Caco-2 (cell line): ENCODE data around the gene SLC6A2. TPM values are rescaled to one million over a fixed set of nuclear protein-coding genes. Genes with fewer than 3 reads are reported as not detected.

Experiments
- BruUV-seq: library from RNA; stranded (reverse); fragments of 400-500 nt; replicated peaks from 2 replicates; lab custom pipeline; 2021; lab: Mats Ljungman, UMichigan
- CTCF ChIA-PET: fragments of 300-600 bp; sonication (Branson Sonifier 250); formaldehyde crosslinking; loops from one replicate; lab custom pipeline; 2022; ENCODE audit warnings: antibody characterized with exemption; lab: Charles Lee
- POLR2A ChIA-PET: fragments of 300-600 bp; sonication (Branson Sonifier 250); formaldehyde crosslinking; loops from one replicate; lab custom pipeline; 2022; ENCODE audit warnings: antibody characterized with exemption; lab: Charles Lee
- DNase-seq, 2 experiments: peaks; one replicate each; pipeline versions ENCODE4 v3.0.0 to v3.0.0-alpha.2; 2020 to 2022
- H3K27me3 ChIP-seq: replicated peaks from 2 replicates; pipeline ENCODE4 v1.6.0; 2011; ENCODE audit warnings: low read length; ENCODE audit not compliant: control insufficient read depth, insufficient read depth
- H3K36me3 ChIP-seq: 2 replicates; pipeline ENCODE4 v1.5.1; 2011; ENCODE audit warnings: low read length; ENCODE audit not compliant: control insufficient read depth, insufficient read depth
- H3K4me1 ChIP-seq: fragments of 250-450 bp; sonication (Bioruptor Pico); 2 replicates; pipeline ENCODE4 v1.5.1; 2020; ENCODE audit warnings: mild to moderate bottlenecking
- H3K4me3 ChIP-seq: 2 replicates; pipeline ENCODE4 v1.5.1; 2011; ENCODE audit warnings: low read depth, mild to moderate bottlenecking, control low read depth, low read length
- H3K9me3 ChIP-seq: fragments of 250-450 bp; sonication (Bioruptor Pico); 2 replicates; pipeline ENCODE4 v1.5.1; 2020; ENCODE audit warnings: mild to moderate bottlenecking, moderate library complexity
- H3K27ac Mint-ChIP-seq: one replicate; pipeline ENCODE4 v1.8.0; 2022; ENCODE audit warnings: mixed read lengths; ENCODE audit not compliant: unreplicated experiment
- H3K27me3 Mint-ChIP-seq: one replicate; pipeline ENCODE4 v1.8.0; 2022; ENCODE audit warnings: mixed read lengths; ENCODE audit not compliant: insufficient read depth, unreplicated experiment
- H3K36me3 Mint-ChIP-seq: one replicate; pipeline ENCODE4 v1.8.0; 2022; ENCODE audit warnings: mild to moderate bottlenecking, mixed read lengths; ENCODE audit not compliant: insufficient read depth, unreplicated experiment
- H3K4me1 Mint-ChIP-seq: one replicate; pipeline ENCODE4 v1.8.0; 2022; ENCODE audit warnings: low read depth, mixed read lengths; ENCODE audit not compliant: unreplicated experiment
- H3K4me3 Mint-ChIP-seq: one replicate; pipeline ENCODE4 v1.8.0; 2022; ENCODE audit warnings: mild to moderate bottlenecking, moderate library complexity, mixed read lengths; ENCODE audit not compliant: unreplicated experiment
- H3K9me3 Mint-ChIP-seq: one replicate; pipeline ENCODE4 v1.8.0; 2022; ENCODE audit warnings: mixed read lengths; ENCODE audit not compliant: unreplicated experiment
- intact Hi-C: fragments of 100-400 bp; cut with micrococcal nuclease; formaldehyde crosslinking; loops from one replicate; pipeline ENCODE4 v1.10.0; 2022; ENCODE audit not compliant: unreplicated experiment
- total RNA-seq: library from RNA; stranded (reverse); gene quantifications from 2 replicates; pipeline ENCODE4 v1.2.3, GENCODE V29; 2022
- TF ChIP-seq, protein P1 (sequence below), 2 experiments: fragments of 200-600 bp in 1 of 2; IDR thresholded peaks; 1 replicate in 1 of 2; 2 replicates in 1 of 2; pipeline versions ENCODE4 v1.5.1 to v1.8.0; 2011 to 2022; ENCODE audit warnings: antibody characterized with exemption in 1 of 2, control low read depth in 1 of 2, inconsistent platforms in 1 of 2, low read depth in 1 of 2, low read length in 1 of 2, mild to moderate bottlenecking in 1 of 2, moderate library complexity in 1 of 2; ENCODE audit not compliant: insufficient read depth in 1 of 2, severe bottlenecking in 1 of 2, unreplicated experiment in 1 of 2

The SLC6A2 gene
- total RNA-seq, 1 experiment from 2014 or later = not detected

- Histone ChIP-seq H3K4me3 (no peak overlapping the region), H3K27me3 (no peaks in the 10 kb centered on the region), H3K4me1 (no peaks in the 10 kb centered on the region), H3K9me3 (no peaks in the 10 kb centered on the region), H3K36me3 (no peaks in the 10 kb centered on the region)
- H3K27me3 Mint-ChIP-seq = peaks cover 5% of the 10 kb centered on the region
- intact Hi-C loops = no loop called here
- TF ChIP-seq, protein P1, sequence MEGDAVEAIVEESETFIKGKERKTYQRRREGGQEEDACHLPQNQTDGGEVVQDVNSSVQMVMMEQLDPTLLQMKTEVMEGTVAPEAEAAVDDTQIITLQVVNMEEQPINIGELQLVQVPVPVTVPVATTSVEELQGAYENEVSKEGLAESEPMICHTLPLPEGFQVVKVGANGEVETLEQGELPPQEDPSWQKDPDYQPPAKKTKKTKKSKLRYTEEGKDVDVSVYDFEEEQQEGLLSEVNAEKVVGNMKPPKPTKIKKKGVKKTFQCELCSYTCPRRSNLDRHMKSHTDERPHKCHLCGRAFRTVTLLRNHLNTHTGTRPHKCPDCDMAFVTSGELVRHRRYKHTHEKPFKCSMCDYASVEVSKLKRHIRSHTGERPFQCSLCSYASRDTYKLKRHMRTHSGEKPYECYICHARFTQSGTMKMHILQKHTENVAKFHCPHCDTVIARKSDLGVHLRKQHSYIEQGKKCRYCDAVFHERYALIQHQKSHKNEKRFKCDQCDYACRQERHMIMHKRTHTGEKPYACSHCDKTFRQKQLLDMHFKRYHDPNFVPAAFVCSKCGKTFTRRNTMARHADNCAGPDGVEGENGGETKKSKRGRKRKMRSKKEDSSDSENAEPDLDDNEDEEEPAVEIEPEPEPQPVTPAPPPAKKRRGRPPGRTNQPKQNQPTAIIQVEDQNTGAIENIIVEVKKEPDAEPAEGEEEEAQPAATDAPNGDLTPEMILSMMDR (IDR thresholded peaks at IDR 0.05; ENCODE audit: insufficient read depth in 1 of 2, low read depth in 1 of 2, low read length in 1 of 2, severe bottlenecking in 1 of 2, unreplicated experiment in 1 of 2) = no peak
- no peaks in the 10 kb centered on the region for H3K4me1 Mint-ChIP-seq
- H3K9me3 Mint-ChIP-seq = no peaks in the 10 kb centered on the region
- no TSS peak for BruUV-seq
- ChIA-PET CTCF (no interaction called here), POLR2A (no interaction called here)
- no peak overlapping the region for H3K4me3 Mint-ChIP-seq
- no peak for DNase-seq
- no peak overlapping the region for H3K27ac Mint-ChIP-seq
- H3K36me3 Mint-ChIP-seq = no peaks in the 10 kb centered on the region
Measured at GRCh38 chr16:55656691-55657092, 904 bp downstream of the SLC6A2 start.

DNA sequence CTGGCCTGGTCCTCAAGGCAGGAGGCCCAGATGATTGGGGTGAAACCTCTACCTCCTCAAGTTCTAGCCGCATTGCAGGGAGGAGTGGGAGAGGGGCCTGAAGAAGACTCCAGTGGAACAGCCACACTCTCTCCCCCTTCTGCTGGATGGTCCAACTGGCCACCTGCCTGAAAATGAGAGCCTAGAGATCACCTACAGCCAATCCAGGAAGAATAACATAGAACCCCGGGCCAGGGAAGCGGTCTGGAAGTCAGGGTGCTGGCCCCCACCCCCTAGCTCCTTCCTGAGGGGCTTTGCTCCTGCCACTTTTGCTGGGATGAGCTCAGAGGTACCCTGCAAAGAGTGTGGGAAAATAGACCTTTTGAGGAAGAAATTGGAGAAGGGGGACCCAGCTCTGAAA is 1.8 kb downstream of the SLC6A2 start:
- TF ChIP-seq, protein P1 (IDR thresholded peaks at IDR 0.05; ENCODE audit: insufficient read depth in 1 of 2, low read depth in 1 of 2, low read length in 1 of 2, severe bottlenecking in 1 of 2, unreplicated experiment in 1 of 2) = no peak
- H3K27me3 Mint-ChIP-seq = no peaks in the 10 kb centered on the region
- H3K36me3 Mint-ChIP-seq = no peaks in the 10 kb centered on the region
- no peak overlapping the region for H3K27ac Mint-ChIP-seq
- no peak overlapping the region for H3K4me3 Mint-ChIP-seq
- no peaks in the 10 kb centered on the region for H3K27me3 ChIP-seq
- DNase-seq = no peak
- H3K4me1 ChIP-seq = no peaks in the 10 kb centered on the region; the same call in 1 of the 2 replicates
- no peak overlapping the region for H3K4me3 ChIP-seq
- CTCF ChIA-PET = interaction anchor here (1.0 kb wide), 1 partner anchor 14 kb away, joined by 3 read pairs; no protein-coding TSS in a partner anchor
- H3K9me3 Mint-ChIP-seq = no peaks in the 10 kb centered on the region
- H3K36me3 ChIP-seq = no peaks in the 10 kb centered on the region
- BruUV-seq = no TSS peak
- POLR2A ChIA-PET = no interaction called here
- no peaks in the 10 kb centered on the region for H3K9me3 ChIP-seq
- intact Hi-C loops = no loop called here
- no peaks in the 10 kb centered on the region for H3K4me1 Mint-ChIP-seq

DNA sequence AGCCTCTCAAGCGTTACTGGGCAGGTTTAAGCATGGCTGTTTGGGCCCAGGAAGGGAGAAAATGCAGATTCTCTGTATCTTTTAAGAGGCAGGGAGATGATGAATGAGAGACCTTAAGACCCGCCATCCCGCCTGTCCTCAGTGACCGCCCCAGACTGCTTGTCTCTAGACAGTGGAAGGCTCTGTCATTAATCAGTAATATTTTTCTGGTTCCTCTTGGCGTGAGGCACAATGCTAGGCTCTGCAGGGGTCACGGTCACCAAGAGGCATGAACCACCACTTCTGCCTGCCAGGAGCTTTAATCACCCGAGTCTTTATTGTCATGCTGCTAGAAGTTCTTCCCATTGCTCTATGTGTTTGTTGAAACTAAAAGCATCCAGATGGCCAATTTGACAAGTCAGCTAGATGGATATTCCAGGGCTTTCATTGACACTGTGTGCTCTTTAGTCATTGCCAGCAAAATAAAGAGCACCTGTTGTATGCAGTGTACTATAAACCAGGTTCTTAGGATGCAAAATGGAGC is 3.2 kb downstream of the SLC6A2 start:
- Mint-ChIP-seq H3K27ac (no peak overlapping the region), H3K4me3 (no peak overlapping the region), H3K27me3 (no peaks in the 10 kb centered on the region), H3K36me3 (no peaks in the 10 kb centered on the region), H3K4me1 (peaks cover 7% of the 10 kb centered on the region), H3K9me3 (no peaks in the 10 kb centered on the region)
- BruUV-seq = no TSS peak
- H3K9me3 ChIP-seq = peaks cover 7% of the 10 kb centered on the region
- CTCF ChIA-PET = interaction anchor here (0.7 kb wide), 1 partner anchor 164 kb away, joined by 3 read pairs; no protein-coding TSS in a partner anchor
- intact Hi-C loops = no loop called here
- DNase-seq = no peak
- H3K4me1 ChIP-seq = peaks cover 10% of the 10 kb centered on the region; the same call in 1 of the 2 replicates
- TF ChIP-seq, protein P1 (IDR thresholded peaks at IDR 0.05; ENCODE audit: insufficient read depth in 1 of 2, low read depth in 1 of 2, low read length in 1 of 2, severe bottlenecking in 1 of 2, unreplicated experiment in 1 of 2) = no peak
- H3K27me3 ChIP-seq = no peaks in the 10 kb centered on the region
- H3K4me3 ChIP-seq = no peak overlapping the region
- POLR2A ChIA-PET = no interaction called here
- H3K36me3 ChIP-seq = no peaks in the 10 kb centered on the region
